GM13976 (cell line): Measurements from ENCODE around the gene GMPR.

Experiments
- DNase-seq: peaks from one replicate; pipeline ENCODE4 v3.0.0; 2012; ENCODE audit warnings: low spot score
- CTCF ChIP-seq: IDR thresholded peaks from 2 replicates; pipeline ENCODE4 v1.5.1; 2012; ENCODE audit warnings: borderline replicate concordance, mild to moderate bottlenecking; ENCODE audit not compliant: insufficient read depth; ENCODE audit errors: extremely low read depth, missing control alignments, control extremely low read depth
- in situ Hi-C: fragments of 300-500 bp; cut with MboI; formaldehyde crosslinking; loops from one replicate; pipeline ENCODE4 v1.12.0; 2022; ENCODE audit warnings: low sequenced_read_pairs, mixed read lengths, inconsistent platforms; ENCODE audit not compliant: unreplicated experiment

The GMPR gene

GRCh38 chr6:16331384-16332174 is 93.2 kb downstream of the GMPR start:
- TF ChIP-seq CTCF: peak; percentile 84
- peak; percentile 69 for DNase-seq
- in situ Hi-C loops: loop anchor here (5.0 to 25.0 kb wide), 3 partner anchors 436 to 756 kb away; no protein-coding TSS in a partner anchor

GRCh38 chr6:16332175-16332542 is 93.8 kb downstream of the GMPR start:
- peak; percentile 84 for DNase-seq
- peak; percentile 69 for TF ChIP-seq CTCF
- in situ Hi-C loops: loop anchor here (5.0 to 25.0 kb wide), 3 partner anchors 435 to 755 kb away; no protein-coding TSS in a partner anchor

- DNase-seq: no peak
- in situ Hi-C loops: loop anchor here (5.0 to 25.0 kb wide), 3 partner anchors 434 to 754 kb away; no protein-coding TSS in a partner anchor
- no peak for TF ChIP-seq CTCF
These were observed 95.2 kb downstream of the GMPR start for GRCh38 chr6:16333580-16333979.

- in situ Hi-C loops: loop anchor here (5.0 to 25.0 kb wide), 3 partner anchors 433 to 753 kb away; no protein-coding TSS in a partner anchor
- DNase-seq: no peak
These were observed 96.3 kb downstream of the GMPR start for GRCh38 chr6:16334671-16335070.

GRCh38 chr6:16335176-16335575 is 96.8 kb downstream of the GMPR start:
- DNase-seq: no peak
- TF ChIP-seq CTCF: no peak

More at GRCh38 chr6:16334671-16335070, 96.3 kb downstream of the GMPR start:
- TF ChIP-seq CTCF: no peak

GRCh38 chr6:16336056-16336818 is 97.8 kb downstream of the GMPR start:
- no peak for TF ChIP-seq CTCF
- in situ Hi-C loops: loop anchor here (25.0 kb wide), 2 partner anchors 626 to 751 kb away; no protein-coding TSS in a partner anchor
- DNase-seq: no peak

More at GRCh38 chr6:16335176-16335575, 96.8 kb downstream of the GMPR start:
- in situ Hi-C loops: loop anchor here (25.0 kb wide), 2 partner anchors 627 to 752 kb away; no protein-coding TSS in a partner anchor
